ENCODE measurements around the gene GSE1. TPM values are rescaled to one million over a fixed set of nuclear protein-coding genes. Genes with fewer than 3 reads are reported as not detected.

GSE1 gene
- polyA plus RNA-seq, 1 donor (not counting 4 experiments of a cell fraction or from before 2014, with no cell fraction given): 5.0 TPM

DNA sequence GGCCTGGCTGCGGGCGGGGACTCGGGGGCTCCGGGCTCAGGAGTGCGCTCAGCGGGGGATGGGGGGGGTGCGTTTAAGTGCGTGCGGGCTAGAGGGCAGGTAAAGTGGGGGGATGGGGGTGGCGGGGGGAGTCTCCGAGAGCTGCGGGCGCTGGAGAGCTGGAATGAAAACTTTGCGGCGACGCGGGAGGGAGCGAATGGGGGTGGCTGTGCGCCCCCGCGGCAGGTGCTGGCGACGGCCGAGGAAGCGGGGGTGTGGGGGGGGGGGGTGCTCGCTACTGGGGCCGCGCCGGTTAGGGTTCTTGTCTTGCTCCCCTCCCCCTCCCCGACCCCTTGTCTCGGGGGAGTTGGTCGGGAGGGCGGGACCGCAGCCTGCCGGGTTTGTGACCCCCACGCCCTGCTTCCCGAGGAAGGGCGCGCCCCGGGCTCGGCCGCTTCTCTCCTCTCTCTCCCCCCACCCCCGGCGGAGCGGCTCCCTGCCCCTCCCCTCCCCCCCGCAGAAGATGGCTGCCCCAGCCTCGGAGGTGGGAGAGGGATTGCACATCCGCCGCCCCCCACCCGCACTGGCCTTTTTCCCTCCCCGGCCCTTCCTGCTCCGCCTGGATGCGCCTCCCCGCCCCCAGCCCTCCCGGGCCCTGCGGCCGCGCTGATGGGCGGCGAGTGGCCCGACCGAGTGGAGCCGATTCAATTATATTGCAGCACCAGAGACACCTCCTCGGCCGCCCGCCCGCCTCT, 649 bp downstream of the GSE1 start:
- no peak overlapping the region for H3K27ac ChIP-seq (ENCODE audit: control insufficient read depth, insufficient read depth, low read length)
- H2AFZ ChIP-seq (ENCODE audit: control insufficient read depth, low read length): no peak overlapping the region
- peaks cover 5% of the 10 kb centered on the region for H3K79me2 ChIP-seq (ENCODE audit: control insufficient read depth, insufficient read depth, low read length)
- no peak for TF ChIP-seq EZH2 (IDR thresholded peaks at IDR 0.05; ENCODE audit: low read length)
- TF ChIP-seq, protein P1, sequence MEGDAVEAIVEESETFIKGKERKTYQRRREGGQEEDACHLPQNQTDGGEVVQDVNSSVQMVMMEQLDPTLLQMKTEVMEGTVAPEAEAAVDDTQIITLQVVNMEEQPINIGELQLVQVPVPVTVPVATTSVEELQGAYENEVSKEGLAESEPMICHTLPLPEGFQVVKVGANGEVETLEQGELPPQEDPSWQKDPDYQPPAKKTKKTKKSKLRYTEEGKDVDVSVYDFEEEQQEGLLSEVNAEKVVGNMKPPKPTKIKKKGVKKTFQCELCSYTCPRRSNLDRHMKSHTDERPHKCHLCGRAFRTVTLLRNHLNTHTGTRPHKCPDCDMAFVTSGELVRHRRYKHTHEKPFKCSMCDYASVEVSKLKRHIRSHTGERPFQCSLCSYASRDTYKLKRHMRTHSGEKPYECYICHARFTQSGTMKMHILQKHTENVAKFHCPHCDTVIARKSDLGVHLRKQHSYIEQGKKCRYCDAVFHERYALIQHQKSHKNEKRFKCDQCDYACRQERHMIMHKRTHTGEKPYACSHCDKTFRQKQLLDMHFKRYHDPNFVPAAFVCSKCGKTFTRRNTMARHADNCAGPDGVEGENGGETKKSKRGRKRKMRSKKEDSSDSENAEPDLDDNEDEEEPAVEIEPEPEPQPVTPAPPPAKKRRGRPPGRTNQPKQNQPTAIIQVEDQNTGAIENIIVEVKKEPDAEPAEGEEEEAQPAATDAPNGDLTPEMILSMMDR (optimal IDR thresholded peaks at IDR 0.05 in 1 of 3, IDR thresholded peaks at IDR 0.05 in 1 of 3, conservative IDR thresholded peaks at IDR 0.05 in 1 of 3; ENCODE audit: extremely low read depth in 1 of 3, insufficient read depth in 2 of 3, low read length in 3 of 3): no peak
- peaks cover 0 to 2% of the 10 kb centered on the region in 2 experiments for H3K36me3 ChIP-seq (ENCODE audit: control insufficient read depth in 2 of 2, extremely low read depth in 1 of 2, insufficient read depth in 2 of 2, low read length in 2 of 2)
- H3K4me1 ChIP-seq (ENCODE audit: control insufficient read depth, extremely low read depth, insufficient read depth, low read length): peaks cover 41% of the 10 kb centered on the region
- H3K4me2 ChIP-seq (ENCODE audit: control insufficient read depth, extremely low read depth, insufficient read depth, low read depth, low read length): peak overlapping the region; percentile 84
- H3K9me1 ChIP-seq (ENCODE audit: control insufficient read depth, extremely low read depth, insufficient read depth, low read length): no peaks in the 10 kb centered on the region
- peaks cover 20% of the 10 kb centered on the region for H4K20me1 ChIP-seq (ENCODE audit: control insufficient read depth, extremely low read depth, insufficient read depth, low read length)
- H3K9ac ChIP-seq (ENCODE audit: control insufficient read depth, extremely low read depth, insufficient read depth, low read length): peak overlapping the region; percentile 86
- H3K4me3 ChIP-seq (ENCODE audit: control insufficient read depth in 2 of 3, extremely low read depth in 1 of 3, insufficient read depth in 2 of 3, low read depth in 1 of 3, low read length in 3 of 3): peak overlapping the region; percentile 61 to 67 (median 65)
- dilution Hi-C loops (cut with MboI; ENCODE audit: extremely low pct_ligation_motif_present, low sequenced_read_pairs): no loop called here
- no peak for DNase-seq (ENCODE audit: low read depth, low spot score)
- FAIRE-seq: no peak
- no peaks in the 10 kb centered on the region for H3K9me3 ChIP-seq (ENCODE audit: control insufficient read depth, low read depth, low read length)
- no peaks in the 10 kb centered on the region for H3K27me3 ChIP-seq (ENCODE audit: control insufficient read depth, extremely low read depth, insufficient read depth, low read length)

DNA sequence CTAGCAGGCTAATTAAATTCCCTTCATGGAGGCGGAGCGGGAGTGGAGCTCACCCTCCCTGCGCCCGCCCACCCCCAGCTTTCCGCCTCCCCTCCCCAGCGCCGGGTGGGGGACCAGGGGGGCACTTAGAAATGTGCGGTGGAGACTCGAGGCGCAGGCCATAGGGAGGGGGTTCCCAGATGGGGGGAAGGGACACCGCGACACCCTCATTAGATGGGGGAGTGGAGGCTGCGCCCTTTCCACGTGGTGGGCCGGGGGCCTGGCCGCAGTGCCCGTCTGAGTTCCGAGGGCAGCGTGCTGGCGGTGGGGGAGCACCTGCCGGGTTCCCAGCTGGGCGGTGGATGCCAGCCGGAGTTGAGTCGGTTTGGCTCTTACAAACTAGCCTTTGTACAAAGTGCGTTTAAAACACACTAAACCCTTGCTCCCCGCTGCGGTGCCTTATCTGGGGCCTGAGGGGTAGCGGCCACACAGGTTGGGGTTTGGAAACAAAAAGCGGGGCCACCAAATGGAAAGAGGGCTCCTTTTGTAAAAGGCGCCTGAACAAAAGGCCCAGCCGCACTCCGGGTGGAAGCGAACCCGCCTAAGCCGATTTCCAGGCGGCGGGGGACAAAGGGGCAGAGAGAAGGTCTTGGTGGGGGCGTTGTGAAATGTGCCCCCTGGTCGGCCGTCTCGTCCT, 1.4 kb downstream of the GSE1 start:
- Histone ChIP-seq H4K20me1 (ENCODE audit: control insufficient read depth, extremely low read depth, insufficient read depth, low read length) (peaks cover 17% of the 10 kb centered on the region), H3K9me1 (ENCODE audit: control insufficient read depth, extremely low read depth, insufficient read depth, low read length) (no peaks in the 10 kb centered on the region), H3K4me1 (ENCODE audit: control insufficient read depth, extremely low read depth, insufficient read depth, low read length) (peaks cover 41% of the 10 kb centered on the region), H3K36me3 (ENCODE audit: control insufficient read depth in 2 of 2, extremely low read depth in 1 of 2, insufficient read depth in 2 of 2, low read length in 2 of 2) (peaks cover 0 to 2% of the 10 kb centered on the region in 2 experiments), H3K9me3 (ENCODE audit: control insufficient read depth, low read depth, low read length) (no peaks in the 10 kb centered on the region), H2AFZ (ENCODE audit: control insufficient read depth, low read length) (peak overlapping the region; percentile 62), H3K4me3 (ENCODE audit: control insufficient read depth in 2 of 3, extremely low read depth in 1 of 3, insufficient read depth in 2 of 3, low read depth in 1 of 3, low read length in 3 of 3) (peak overlapping the region; percentile 44 to 67 (median 62)), H3K79me2 (ENCODE audit: control insufficient read depth, insufficient read depth, low read length) (peaks cover 5% of the 10 kb centered on the region), H3K4me2 (ENCODE audit: control insufficient read depth, extremely low read depth, insufficient read depth, low read depth, low read length) (peak overlapping the region; percentile 81), H3K27me3 (ENCODE audit: control insufficient read depth, extremely low read depth, insufficient read depth, low read length) (no peaks in the 10 kb centered on the region), H3K27ac (ENCODE audit: control insufficient read depth, insufficient read depth, low read length) (peak overlapping the region; percentile 89), H3K9ac (ENCODE audit: control insufficient read depth, extremely low read depth, insufficient read depth, low read length) (peak overlapping the region; percentile 79)
- TF ChIP-seq, protein P1 (optimal IDR thresholded peaks at IDR 0.05 in 1 of 3, IDR thresholded peaks at IDR 0.05 in 1 of 3, conservative IDR thresholded peaks at IDR 0.05 in 1 of 3; ENCODE audit: extremely low read depth in 1 of 3, insufficient read depth in 2 of 3, low read length in 3 of 3): no peak
- no peak for TF ChIP-seq EZH2 (IDR thresholded peaks at IDR 0.05; ENCODE audit: low read length)
- dilution Hi-C loops (cut with MboI; ENCODE audit: extremely low pct_ligation_motif_present, low sequenced_read_pairs): no loop called here
- DNase-seq (ENCODE audit: low read depth, low spot score) (no peak), FAIRE-seq (no peak)

Measured in keratinocyte (primary cell).